H1 (cell line): Measurements from ENCODE around the gene MYO15B. TPM values are rescaled to one million over a fixed set of nuclear protein-coding genes. Genes with fewer than 3 reads are reported as not detected.

Source experiments
- CTCF ChIA-PET: fragments of 300-600 bp; sonication (Branson Sonifier 250); formaldehyde crosslinking; loops from one replicate; lab custom pipeline; 2021; ENCODE audit not compliant: partially characterized antibody; lab: Charles Lee
- POLR2A ChIA-PET: fragments of 300-600 bp; sonication (Branson Sonifier 250); formaldehyde crosslinking; loops from one replicate; lab custom pipeline; 2021; ENCODE audit warnings: inconsistent platforms; ENCODE audit not compliant: partially characterized antibody; lab: Charles Lee
- DNase-seq, 2 experiments: peaks; one replicate each; pipeline versions ENCODE4 v3.0.0 to v3.0.0-alpha.2; 2010 to 2022; ENCODE audit warnings: low spot score in 2 of 2, low read depth in 1 of 2, mixed read lengths in 1 of 2
- FAIRE-seq: peaks from 2 replicates; lab custom pipeline; 2011; peaks lifted over from hg19 to GRCh38; lab: Jason Lieb, UNC
- H2AFZ ChIP-seq: 2 replicates; pipeline ENCODE4 v1.8.1; 2012; ENCODE audit warnings: low read length, inconsistent platforms
- H2AK5ac ChIP-seq: 2 replicates; pipeline ENCODE4 v1.6.1; 2013; ENCODE audit warnings: low read depth, low read length
- H2BK120ac ChIP-seq: replicated peaks from 2 replicates; pipeline ENCODE3; 2013; ENCODE audit warnings: low read depth, low read length, inconsistent platforms
- H2BK12ac ChIP-seq: 2 replicates; pipeline ENCODE4 v1.6.1; 2013; ENCODE audit warnings: low read depth, low read length
- H2BK15ac ChIP-seq: 2 replicates; pipeline ENCODE4 v1.6.1; 2013; ENCODE audit warnings: low read length
- H2BK20ac ChIP-seq: 2 replicates; pipeline ENCODE4 v1.6.1; 2013; ENCODE audit warnings: low read length
- H2BK5ac ChIP-seq: 2 replicates; pipeline ENCODE4 v1.6.1; 2013; ENCODE audit warnings: low read depth, low read length
- H3K14ac ChIP-seq: 2 replicates; pipeline ENCODE4 v1.6.1; 2013; ENCODE audit warnings: inconsistent platforms; ENCODE audit not compliant: insufficient read length
- H3K18ac ChIP-seq: 2 replicates; pipeline ENCODE4 v1.6.1; 2013; ENCODE audit warnings: low read length; ENCODE audit errors: extremely low read depth
- H3K23ac ChIP-seq: 2 replicates; pipeline ENCODE4 v1.6.1; 2013; ENCODE audit warnings: inconsistent platforms; ENCODE audit not compliant: insufficient read length
- H3K23me2 ChIP-seq: 2 replicates; pipeline ENCODE4 v1.6.1; 2013; ENCODE audit warnings: low read depth, low read length
- H3K27ac ChIP-seq: 2 replicates; pipeline ENCODE4 v1.6.1; 2011; ENCODE audit warnings: low read depth, low read length, inconsistent platforms
- H3K27me3 ChIP-seq, 4 experiments: replicated peaks in 1 of 4; 1 replicate in 1 of 4; 2 replicates in 3 of 4; pipeline versions ENCODE4 v1.6.1 to v1.8.1; 2011 to 2013; ENCODE audit warnings: low read length in 3 of 4, mild to moderate bottlenecking in 3 of 4, inconsistent platforms in 2 of 4, mixed read lengths in 2 of 4, moderate library complexity in 1 of 4; ENCODE audit not compliant: control insufficient read depth in 3 of 4, insufficient read depth in 3 of 4; ENCODE audit errors: extremely low read depth in 1 of 4
- H3K36me3 ChIP-seq, 4 experiments: 2 replicates each; pipeline versions ENCODE4 v1.6.1 to v1.8.1; 2011 to 2013; ENCODE audit warnings: mild to moderate bottlenecking in 4 of 4, low read length in 3 of 4, moderate library complexity in 2 of 4, control low read depth in 1 of 4, inconsistent platforms in 1 of 4; ENCODE audit not compliant: insufficient read depth in 4 of 4, control insufficient read depth in 2 of 4
- H3K4ac ChIP-seq: replicated peaks from 2 replicates; pipeline ENCODE3; 2013; ENCODE audit warnings: low read length, low read depth, mixed read lengths, inconsistent platforms; ENCODE audit not compliant: insufficient read length
- H3K4me1 ChIP-seq, 4 experiments: replicated peaks in 1 of 4; 1 replicate in 1 of 4; 2 replicates in 3 of 4; pipeline versions ENCODE4 v1.6.1 to v1.8.1; 2011 to 2013; ENCODE audit warnings: low read length in 3 of 4, inconsistent platforms in 2 of 4, mixed read lengths in 1 of 4; ENCODE audit not compliant: insufficient read depth in 4 of 4, control insufficient read depth in 3 of 4
- H3K4me2 ChIP-seq, 2 experiments: 2 replicates each; pipeline versions ENCODE4 v1.6.1 to v1.8.1; 2011 to 2013; ENCODE audit warnings: low read depth in 2 of 2, low read length in 2 of 2, control low read depth in 1 of 2, inconsistent platforms in 1 of 2, mild to moderate bottlenecking in 1 of 2; ENCODE audit not compliant: insufficient read depth in 1 of 2
- H3K4me3 ChIP-seq, 4 experiments: fragments of 200-600, 300-600 bp in 1 of 4; sonication (generic), shearing (Covaris generic), sonication (Bioruptor Twin) in 1 of 4; 2 replicates each; pipeline versions ENCODE4 v1.5.1 to v1.8.1; 2011 to 2016; ENCODE audit warnings: low read length in 4 of 4, low read depth in 3 of 4, control low read depth in 2 of 4, inconsistent platforms in 2 of 4, mild to moderate bottlenecking in 2 of 4, mixed read lengths in 1 of 4, moderate library complexity in 1 of 4; ENCODE audit not compliant: insufficient read depth in 2 of 4; ENCODE audit errors: extremely low read depth in 1 of 4
- H3K56ac ChIP-seq: replicated peaks from 2 replicates; pipeline ENCODE3; 2013; ENCODE audit warnings: low read depth, mild to moderate bottlenecking, mixed read lengths, low read length, inconsistent platforms; ENCODE audit not compliant: insufficient read length
- H3K79me1 ChIP-seq: 2 replicates; pipeline ENCODE4 v1.6.1; 2013; ENCODE audit warnings: low read depth, low read length, control low read depth
- H3K79me2 ChIP-seq, 2 experiments: 2 replicates each; pipeline versions ENCODE4 v1.6.1 to v1.8.1; 2012 to 2013; ENCODE audit warnings: low read length in 2 of 2, mild to moderate bottlenecking in 2 of 2, inconsistent platforms in 1 of 2; ENCODE audit not compliant: insufficient read depth in 2 of 2, control insufficient read depth in 1 of 2
- H3K9ac ChIP-seq, 4 experiments: replicated peaks in 1 of 4; 1 replicate in 1 of 4; 2 replicates in 3 of 4; pipeline versions ENCODE4 v1.6.1 to v1.8.1; 2011 to 2013; ENCODE audit warnings: low read depth in 3 of 4, low read length in 3 of 4, control low read depth in 2 of 4, mild to moderate bottlenecking in 2 of 4, moderate library complexity in 2 of 4, inconsistent platforms in 1 of 4; ENCODE audit errors: extremely low read depth in 1 of 4
- H3K9me3 ChIP-seq, 2 experiments: 2 replicates each; pipeline versions ENCODE4 v1.6.1 to v1.8.1; 2012 to 2013; ENCODE audit warnings: mild to moderate bottlenecking in 2 of 2, moderate library complexity in 2 of 2, control low read depth in 1 of 2, inconsistent platforms in 1 of 2, low read depth in 1 of 2, low read length in 1 of 2, mixed read lengths in 1 of 2; ENCODE audit not compliant: insufficient read depth in 2 of 2
- H4K20me1 ChIP-seq, 2 experiments: replicated peaks in 1 of 2; 2 replicates each; pipeline versions ENCODE3 to v1.8.1; 2011 to 2013; ENCODE audit warnings: inconsistent platforms in 2 of 2, low read length in 2 of 2, mild to moderate bottlenecking in 1 of 2; ENCODE audit not compliant: insufficient read depth in 2 of 2, control insufficient read depth in 1 of 2
- H4K5ac ChIP-seq: 2 replicates; pipeline ENCODE4 v1.6.1; 2013; ENCODE audit warnings: low read length, low read depth, mixed read lengths, inconsistent platforms; ENCODE audit not compliant: insufficient read length
- H4K8ac ChIP-seq: 2 replicates; pipeline ENCODE4 v1.8.0; 2013; ENCODE audit warnings: mild to moderate bottlenecking, moderate library complexity, low read length, inconsistent platforms; ENCODE audit not compliant: insufficient read depth; ENCODE audit errors: extremely low read depth
- H4K91ac ChIP-seq: replicated peaks from 2 replicates; pipeline ENCODE3; 2013; ENCODE audit warnings: low read length, mixed read lengths, inconsistent platforms; ENCODE audit not compliant: insufficient read length
- CHD2 ChIP-seq: IDR thresholded peaks from 2 replicates; pipeline ENCODE4 v1.6.1; 2012; ENCODE audit warnings: low read length, improper control_type of control experiment
- RAD21 ChIP-seq, 2 experiments: IDR thresholded peaks in 1 of 2; conservative IDR thresholded peaks in 1 of 2; 2 replicates each; pipeline ENCODE4 v1.6.1; 2011; ENCODE audit warnings: low read depth in 2 of 2, low read length in 2 of 2, improper control_type of control experiment in 1 of 2, inconsistent platforms in 1 of 2, mild to moderate bottlenecking in 1 of 2, moderate library complexity in 1 of 2
- RNF2 ChIP-seq: fragments of 200-900, 300-1000 bp; sonication (generic); IDR thresholded peaks from 2 replicates; pipeline ENCODE4 v1.7.1; 2016; ENCODE audit warnings: borderline replicate concordance, low read depth, mild to moderate bottlenecking, antibody characterized with exemption, low read length; ENCODE audit not compliant: poor library complexity, severe bottlenecking; ENCODE audit errors: missing control alignments
- SP1 ChIP-seq: IDR thresholded peaks from 2 replicates; pipeline ENCODE4 v1.6.1; 2011; ENCODE audit warnings: low read depth, low read length
- YY1 ChIP-seq: IDR thresholded peaks from 2 replicates; pipeline ENCODE4 v1.6.1; 2011; ENCODE audit warnings: low read depth, mild to moderate bottlenecking, low read length
- WGBS, 2 experiments: shearing (Covaris generic) in 1 of 2; methylation state at CpG; one replicate each; pipeline versions ENCODE4 v1.1.6 to v1.1.7; 2013 to 2015; ENCODE audit warnings: low lambda C conversion rate in 2 of 2, mixed read lengths in 2 of 2, inconsistent platforms in 1 of 2, low coverage in 1 of 2, missing lambda C conversion rate in 1 of 2; ENCODE audit not compliant: insufficient replicate concordance in 2 of 2, insufficient coverage in 1 of 2, insufficient read length in 1 of 2; ENCODE audit errors: extremely low coverage in 1 of 2, missing lambda C conversion rate in 1 of 2; 5-methylcytosine and 5-hydroxymethylcytosine counted together
- polyA plus RNA-seq, 7 experiments: library from polyadenylated mRNA; depleted of rRNA in 3 of 7; stranded (reverse) in 5 of 7; unstranded in 2 of 7; fragments of >200 nt in 5 of 7; fragments of 200-250 nt in 2 of 7; gene quantifications; 1 replicate in 5 of 7; 2 replicates in 1 of 7; 4 replicates in 1 of 7; pipeline versions ENCODE4 v1.2.1 to v1.2.3, GENCODE V29; 2011 to 2013; ENCODE audit warnings: missing spikeins in 2 of 7, mixed read lengths in 2 of 7
- total RNA-seq: library from RNA; stranded (reverse); fragmentation: NEBNext Ultra II Directional; extraction: Animal tissue kit (Norgen Biotek cat#: 25700); gene quantifications from 2 replicates; pipeline ENCODE4 v1.2.1, GENCODE V29; 2021
- TF ChIP-seq, protein P1 (sequence below): IDR thresholded peaks from 2 replicates; pipeline ENCODE4 v1.6.1; 2012; ENCODE audit warnings: inconsistent platforms
- TF ChIP-seq, protein P2 (sequence below): IDR thresholded peaks from 2 replicates; pipeline ENCODE4 v1.6.1; 2011; ENCODE audit warnings: low read depth, mild to moderate bottlenecking, low read length; ENCODE audit not compliant: insufficient read depth

Gene MYO15B
- total and polyA plus RNA-seq, 2 of the 8 experiments (the other 6 are each of a cell fraction or from before 2014, with no cell fraction given) = 7.1 to 11.2 TPM

DNA sequence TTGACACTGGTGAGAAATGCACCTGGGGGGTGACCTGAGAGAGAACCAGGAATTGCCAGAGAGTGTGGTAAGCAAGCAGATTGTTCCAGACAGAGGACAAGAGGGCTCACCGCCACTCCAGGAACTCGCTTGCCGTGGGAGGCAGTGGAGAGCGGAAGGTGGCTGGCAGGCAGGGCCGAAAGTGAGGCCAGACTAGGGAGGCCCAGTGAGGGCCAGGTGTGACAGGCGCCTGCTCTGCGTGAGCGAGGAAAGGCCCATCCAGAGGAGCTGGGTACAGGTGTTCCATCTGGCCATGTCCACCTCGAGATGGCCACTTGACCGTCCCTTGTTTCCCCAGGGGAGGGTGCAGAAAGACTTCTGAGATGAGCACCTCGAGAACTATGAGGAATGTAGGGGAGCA, 11.9 kb upstream of the MYO15B start:
- no peak overlapping the region for H2BK5ac ChIP-seq
- H3K23me2 ChIP-seq = no peaks in the 10 kb centered on the region
- no peak overlapping the region for H3K9ac ChIP-seq
- H3K18ac ChIP-seq = no peak overlapping the region
- no peaks in the 10 kb centered on the region for H3K79me2 ChIP-seq
- 81% methylated on average over 11 of the region's 11 CpGs; no CpG with 5 or more reads in 1 of the 2 experiments for WGBS, 2 experiments
- H2AK5ac ChIP-seq = no peak overlapping the region
- peaks cover 0 to 4% (median 0%) of the 10 kb centered on the region in 4 experiments; a peak in 1 of 7 replicates for H3K4me1 ChIP-seq
- no peak overlapping the region for H3K23ac ChIP-seq
- H4K91ac ChIP-seq = no peak overlapping the region
- no peak overlapping the region for H3K4ac ChIP-seq
- no peak overlapping the region for H3K4me2 ChIP-seq
- no peak overlapping the region for H3K56ac ChIP-seq
- H2BK120ac ChIP-seq = no peak overlapping the region
- H3K9me3 ChIP-seq = no peaks in the 10 kb centered on the region; a peak in 1 of 4 replicates
- H3K36me3 ChIP-seq = peaks cover 0 to 4% (median under 1%) of the 10 kb centered on the region in 4 experiments; a peak in 1 of 8 replicates
- H3K27me3 ChIP-seq = no peaks in the 10 kb centered on the region
- no peak overlapping the region for H3K27ac ChIP-seq
- no peak overlapping the region for H4K5ac ChIP-seq
- FAIRE-seq (no peak), DNase-seq (no peak)
- H3K14ac ChIP-seq = no peak overlapping the region
- no peak overlapping the region for H4K8ac ChIP-seq
- no peak overlapping the region for H3K4me3 ChIP-seq
- POLR2A ChIA-PET = no interaction called here
- H4K20me1 ChIP-seq = no peaks in the 10 kb centered on the region
- H2BK20ac ChIP-seq = no peak overlapping the region
- no peak overlapping the region for H2AFZ ChIP-seq
- TF ChIP-seq RNF2 (no peak), SP1 (no peak), YY1 (no peak), RAD21 (IDR thresholded peaks at IDR 0.05 in 1 of 2, conservative IDR thresholded peaks at IDR 0.05 in 1 of 2; ENCODE audit: low read depth in 2 of 2, low read length in 2 of 2) (no peak), CHD2 (no peak)
- TF ChIP-seq, protein P1, sequence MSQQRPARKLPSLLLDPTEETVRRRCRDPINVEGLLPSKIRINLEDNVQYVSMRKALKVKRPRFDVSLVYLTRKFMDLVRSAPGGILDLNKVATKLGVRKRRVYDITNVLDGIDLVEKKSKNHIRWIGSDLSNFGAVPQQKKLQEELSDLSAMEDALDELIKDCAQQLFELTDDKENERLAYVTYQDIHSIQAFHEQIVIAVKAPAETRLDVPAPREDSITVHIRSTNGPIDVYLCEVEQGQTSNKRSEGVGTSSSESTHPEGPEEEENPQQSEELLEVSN = no peak
- TF ChIP-seq, protein P2, sequence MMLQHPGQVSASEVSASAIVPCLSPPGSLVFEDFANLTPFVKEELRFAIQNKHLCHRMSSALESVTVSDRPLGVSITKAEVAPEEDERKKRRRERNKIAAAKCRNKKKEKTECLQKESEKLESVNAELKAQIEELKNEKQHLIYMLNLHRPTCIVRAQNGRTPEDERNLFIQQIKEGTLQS = no peak
- no peak overlapping the region for H2BK15ac ChIP-seq
- CTCF ChIA-PET = interaction anchor here (1.0 kb wide), 1 partner anchor 15 kb away, joined by 3 read pairs; no protein-coding TSS in a partner anchor
- no peaks in the 10 kb centered on the region for H3K79me1 ChIP-seq
- no peak overlapping the region for H2BK12ac ChIP-seq
